Nephron progenitor cell (in vitro differentiated cells): ENCODE measurements around the gene NXN.
"Not testable (repeated sequence)": the region's sequence is repeated elsewhere in the genome, so short reads cannot be mapped to it uniquely, and the experiment has no call there.

Experiments
- DNase-seq: peaks from one replicate; pipeline ENCODE4 v3.0.0; 2021
- H3K27ac Mint-ChIP-seq: 2 replicates; pipeline ENCODE4 v1.8.0; 2021; ENCODE audit warnings: mild to moderate bottlenecking, moderate library complexity, mixed read lengths
- H3K27me3 Mint-ChIP-seq: 2 replicates; pipeline ENCODE4 v1.8.0; 2021; ENCODE audit warnings: mild to moderate bottlenecking, low read depth, mixed read lengths; ENCODE audit not compliant: poor library complexity
- H3K36me3 Mint-ChIP-seq: 2 replicates; pipeline ENCODE4 v1.8.0; 2021; ENCODE audit warnings: low read depth, mixed read lengths
- H3K4me1 Mint-ChIP-seq: 2 replicates; pipeline ENCODE4 v1.8.0; 2021; ENCODE audit warnings: mixed read lengths
- H3K4me3 Mint-ChIP-seq: 2 replicates; pipeline ENCODE4 v1.8.0; 2021; ENCODE audit warnings: mild to moderate bottlenecking, moderate library complexity, mixed read lengths
- H3K9me3 Mint-ChIP-seq: 2 replicates; pipeline ENCODE4 v1.8.0; 2021; ENCODE audit warnings: mild to moderate bottlenecking, moderate library complexity, mixed read lengths
- CTCF ChIP-seq: fragments of 200-600 bp; sonication (generic); IDR thresholded peaks from 2 replicates; pipeline ENCODE4 v1.5.0; 2021; ENCODE audit warnings: antibody characterized with exemption

The NXN gene

GRCh38 chr17:806346-806745, 173.2 kb downstream of the NXN start:
- H3K9me3 Mint-ChIP-seq, result no peaks in the 10 kb centered on the region
- DNase-seq, result no peak
- no peaks in the 10 kb centered on the region for H3K27me3 Mint-ChIP-seq
- no peak overlapping the region for H3K27ac Mint-ChIP-seq
- H3K4me1 Mint-ChIP-seq, result peaks cover 38% of the 10 kb centered on the region
- no peak overlapping the region for H3K4me3 Mint-ChIP-seq
- H3K36me3 Mint-ChIP-seq, result peaks cover 21% of the 10 kb centered on the region
- TF ChIP-seq CTCF, result no peak

GRCh38 chr17:805886-806285, 173.7 kb downstream of the NXN start:
- H3K27ac Mint-ChIP-seq, H3K4me3 Mint-ChIP-seq, H3K27me3 Mint-ChIP-seq, DNase-seq, H3K9me3 Mint-ChIP-seq: not testable (repeated sequence)
- Mint-ChIP-seq H3K36me3 (peaks cover 23% of the 10 kb centered on the region), H3K4me1 (peaks cover 38% of the 10 kb centered on the region)

- Mint-ChIP-seq H3K27ac (peak overlapping the region; percentile 69), H3K36me3 (peaks cover 15% of the 10 kb centered on the region), H3K9me3 (no peaks in the 10 kb centered on the region), H3K4me1 (peaks cover 38% of the 10 kb centered on the region), H3K4me3 (no peak overlapping the region), H3K27me3 (no peaks in the 10 kb centered on the region)
- peak; percentile 32 for DNase-seq
- TF ChIP-seq CTCF, result no peak
These were observed 174.8 kb downstream of the NXN start for GRCh38 chr17:804541-805435.

- Mint-ChIP-seq H3K4me1 (peaks cover 49% of the 10 kb centered on the region), H3K27me3 (no peaks in the 10 kb centered on the region), H3K27ac (peak overlapping the region; percentile 78), H3K36me3 (peaks cover 11% of the 10 kb centered on the region), H3K4me3 (no peak overlapping the region), H3K9me3 (no peaks in the 10 kb centered on the region)
- no peak for DNase-seq
- TF ChIP-seq CTCF, result no peak
These were observed 176.4 kb downstream of the NXN start for GRCh38 chr17:802901-803881.

GRCh38 chr17:802481-802880, 177.1 kb downstream of the NXN start:
- no peak overlapping the region for H3K4me3 Mint-ChIP-seq
- H3K36me3 Mint-ChIP-seq, result peaks cover 11% of the 10 kb centered on the region
- TF ChIP-seq CTCF, result no peak
- H3K4me1 Mint-ChIP-seq, result peaks cover 49% of the 10 kb centered on the region
- no peak overlapping the region for H3K27ac Mint-ChIP-seq
- no peaks in the 10 kb centered on the region for H3K27me3 Mint-ChIP-seq
- DNase-seq, result no peak
- no peaks in the 10 kb centered on the region for H3K9me3 Mint-ChIP-seq

- H3K9me3 Mint-ChIP-seq, result no peaks in the 10 kb centered on the region
- H3K27ac Mint-ChIP-seq, result peak overlapping the region; percentile 83
- no peak overlapping the region for H3K4me3 Mint-ChIP-seq
- peaks cover 16% of the 10 kb centered on the region for H3K36me3 Mint-ChIP-seq
- no peaks in the 10 kb centered on the region for H3K27me3 Mint-ChIP-seq
- TF ChIP-seq CTCF, result no peak
- DNase-seq, result no peak
- H3K4me1 Mint-ChIP-seq, result peaks cover 50% of the 10 kb centered on the region
These were observed 177.9 kb downstream of the NXN start for GRCh38 chr17:801660-802059.
